HepG2 (cell line): Measurements from ENCODE around the gene SNRNP200. TPM values are rescaled to one million over a fixed set of nuclear protein-coding genes. Genes with fewer than 3 reads are reported as not detected.

Source experiments
- ATM ChIP-seq: fragments of 450-650 bp; IDR thresholded peaks from 2 replicates; pipeline ENCODE4 v1.7.1; 2017; ENCODE audit warnings: mild to moderate bottlenecking, borderline replicate concordance
- CREBL2 ChIP-seq: sonication (generic); formaldehyde crosslinking; IDR thresholded peaks from 2 replicates; pipeline ENCODE4 v1.8.1; 2023; ENCODE audit warnings: missing genetic modification reagents, mild to moderate bottlenecking, borderline replicate concordance
- CTCF ChIP-seq: sonication (generic); formaldehyde crosslinking; IDR thresholded peaks from 2 replicates; pipeline ENCODE4 v1.5.0; 2020; ENCODE audit warnings: mild to moderate bottlenecking, missing genetic modification reagents, moderate library complexity
- DNMT1 ChIP-seq: sonication (generic); formaldehyde crosslinking; IDR thresholded peaks from 2 replicates; pipeline ENCODE4 v1.5.1; 2020; ENCODE audit warnings: mild to moderate bottlenecking, missing genetic modification reagents
- ERF ChIP-seq: IDR thresholded peaks from 2 replicates; pipeline ENCODE4 v1.6.1; 2018; ENCODE audit warnings: missing biosample characterization, missing genetic modification reagents
- HBP1 ChIP-seq: IDR thresholded peaks from 2 replicates; pipeline ENCODE4 v1.6.1; 2016; ENCODE audit warnings: low read depth, control low read depth
- MXI1 ChIP-seq: IDR thresholded peaks from 3 replicates; pipeline ENCODE4 v1.6.1; 2012; ENCODE audit warnings: low read depth, low read length, inconsistent platforms, borderline replicate concordance
- NFRKB ChIP-seq: fragments of 450-650 bp; IDR thresholded peaks from 2 replicates; pipeline ENCODE4 v1.6.1; 2017
- NR2F6 ChIP-seq, 2 experiments: IDR thresholded peaks; 2 replicates each; pipeline ENCODE4 v1.6.1; 2016; ENCODE audit warnings: antibody characterized with exemption in 1 of 2, mild to moderate bottlenecking in 1 of 2
- SAFB2 ChIP-seq: sonication (generic); formaldehyde crosslinking; IDR thresholded peaks from 2 replicates; pipeline ENCODE4 v1.5.1; 2020; ENCODE audit warnings: missing genetic modification reagents, low read depth, mild to moderate bottlenecking, borderline replicate concordance
- SPEN ChIP-seq: sonication (generic); formaldehyde crosslinking; IDR thresholded peaks from 2 replicates; pipeline ENCODE4 v1.5.1; 2020; ENCODE audit warnings: low read depth, mild to moderate bottlenecking, missing genetic modification reagents
- STAG1 ChIP-seq: sonication (generic); formaldehyde crosslinking; IDR thresholded peaks from 2 replicates; pipeline ENCODE4 v1.4.0; 2020; ENCODE audit warnings: missing genetic modification reagents
- TERF1 ChIP-seq: sonication (generic); formaldehyde crosslinking; IDR thresholded peaks from 2 replicates; pipeline ENCODE4 v1.8.0; 2022; ENCODE audit warnings: mild to moderate bottlenecking, missing genetic modification reagents, moderate library complexity
- THAP11 ChIP-seq: IDR thresholded peaks from 2 replicates; pipeline ENCODE4 v1.6.1; 2016; ENCODE audit warnings: missing biosample characterization, missing genetic modification reagents
- YY1 ChIP-seq: IDR thresholded peaks from 2 replicates; pipeline ENCODE4 v1.6.1; 2011; ENCODE audit warnings: low read length, low read depth, moderate library complexity, mild to moderate bottlenecking; ENCODE audit not compliant: insufficient read depth, insufficient replicate concordance
- ZEB1 ChIP-seq: IDR thresholded peaks from 2 replicates; pipeline ENCODE4 v1.6.1; 2012; ENCODE audit warnings: mild to moderate bottlenecking, low read depth, inconsistent platforms; ENCODE audit not compliant: insufficient replicate concordance
- ZNF224 ChIP-seq: sonication (generic); formaldehyde crosslinking; IDR thresholded peaks from 2 replicates; pipeline ENCODE4 v1.5.0; 2020; ENCODE audit warnings: mild to moderate bottlenecking, missing genetic modification reagents
- ZNF337 ChIP-seq: sonication (generic); formaldehyde crosslinking; IDR thresholded peaks from 2 replicates; pipeline ENCODE4 v1.5.1; 2020; ENCODE audit warnings: missing genetic modification reagents, low read depth, mild to moderate bottlenecking, borderline replicate concordance
- ZNF558 ChIP-seq: sonication (generic); formaldehyde crosslinking; IDR thresholded peaks from 2 replicates; pipeline ENCODE4 v1.9.0; 2022; ENCODE audit warnings: mild to moderate bottlenecking, missing genetic modification reagents, borderline replicate concordance
- ZNF691 ChIP-seq: sonication (generic); formaldehyde crosslinking; IDR thresholded peaks from 2 replicates; pipeline ENCODE4 v1.4.0; 2020; ENCODE audit warnings: missing genetic modification reagents, low read depth, mild to moderate bottlenecking, borderline replicate concordance
- polyA plus RNA-seq, 8 experiments: library from polyadenylated mRNA; depleted of rRNA in 3 of 8; stranded (reverse) in 7 of 8; unstranded in 1 of 8; fragments of >200 nt; fragmentation: Illumina TruSeq in 4 of 8; extraction: Trizol in 4 of 8; gene quantifications; 2 replicates each; pipeline versions ENCODE4 v1.2.1 to v1.2.3, GENCODE V29; 2011 to 2016; ENCODE audit warnings: low read depth in 4 of 8, missing spikeins in 1 of 8, mixed read lengths in 1 of 8; ENCODE audit not compliant: insufficient read depth in 1 of 8
- total RNA-seq, 5 experiments: library from RNA; depleted of rRNA; stranded (reverse); fragments of >200 nt; fragmentation: Illumina TruSeq; extraction: Trizol; gene quantifications; 2 replicates each; pipeline ENCODE4 v1.2.3, GENCODE V29; 2016; ENCODE audit warnings: low read depth in 1 of 5

The SNRNP200 gene
- total and polyA plus RNA-seq, 2 of the 13 experiments (the other 11 are each of a cell fraction or from before 2014, with no cell fraction given), result 99.0 to 232 TPM

GRCh38 chr2:96267159-96267971, 38.0 kb downstream of the SNRNP200 start (continued):
- peak; percentile 41; the same call in 1 of the 2 replicates for TF ChIP-seq THAP11
- no peak for TF ChIP-seq ERF (CRISPR knock-in tag)
- no peak for TF ChIP-seq ZNF558 (CRISPR knock-in tag)
- TF ChIP-seq CREBL2 (CRISPR knock-in tag), result 0 out of 2 replicates have a peak, but pooled peaks have one; percentile 39
- TF ChIP-seq SPEN, result 0 out of 2 replicates have a peak, but pooled peaks have one; percentile 52
- TF ChIP-seq ATM, result no peak
- no peak for TF ChIP-seq ZNF224 (CRISPR knock-in tag)
- TF ChIP-seq ZEB1, result no peak
- TF ChIP-seq MXI1, result peak; percentile 33; the same call in 1 of the 3 replicates
- TF ChIP-seq SAFB2 (CRISPR knock-in tag), result 0 out of 2 replicates have a peak, but pooled peaks have one; percentile 51
- peak; percentile 23 for TF ChIP-seq YY1
- peak; percentile 84 for TF ChIP-seq CTCF (CRISPR knock-in tag)
- no peak for TF ChIP-seq TERF1
- no peak for TF ChIP-seq NR2F6 (IDR thresholded peaks at IDR 0.05)
- TF ChIP-seq NR2F6 (CRISPR knock-in tag; IDR thresholded peaks at IDR 0.05), result peak; percentile 37; the same call in 1 of the 2 replicates
- TF ChIP-seq STAG1 (CRISPR knock-in tag), result peak; percentile 80
- no peak for TF ChIP-seq NFRKB
- no peak for TF ChIP-seq ZNF337 (CRISPR knock-in tag)
- TF ChIP-seq DNMT1, result 0 out of 2 replicates have a peak, but pooled peaks have one; percentile 40
- TF ChIP-seq ZNF691 (CRISPR knock-in tag), result peak; percentile 43; the same call in 1 of the 2 replicates
- peak; percentile 46; the same call in 1 of the 2 replicates for TF ChIP-seq HBP1 (CRISPR knock-in tag)
